HUES6 (cell line): ENCODE data around the gene KY.

Experiments
- H3K27ac ChIP-seq: 2 replicates; pipeline ENCODE4 v1.7.0; 2013; ENCODE audit warnings: low read depth, mild to moderate bottlenecking, low read length, inconsistent platforms
- H3K27me3 ChIP-seq: 2 replicates; pipeline ENCODE4 v1.6.1; 2013; ENCODE audit warnings: low read length; ENCODE audit not compliant: control insufficient read depth, insufficient read depth
- H3K36me3 ChIP-seq: 2 replicates; pipeline ENCODE4 v1.6.1; 2013; ENCODE audit warnings: low read length; ENCODE audit not compliant: control insufficient read depth, insufficient read depth
- H3K4me1 ChIP-seq: 2 replicates; pipeline ENCODE4 v1.6.1; 2013; ENCODE audit warnings: low read length; ENCODE audit not compliant: control insufficient read depth, insufficient read depth
- H3K4me3 ChIP-seq: 2 replicates; pipeline ENCODE4 v1.5.1; 2013; ENCODE audit warnings: low read depth, low read length
- H3K9ac ChIP-seq: one replicate; pipeline ENCODE4 v1.6.1; 2013; ENCODE audit warnings: mild to moderate bottlenecking, low read length
- H3K9me3 ChIP-seq: 2 replicates; pipeline ENCODE4 v1.6.1; 2013; ENCODE audit warnings: low read depth, low read length; ENCODE audit not compliant: control insufficient read depth, insufficient read depth

Gene KY

GRCh38 chr3:134650431-134651346 is at the start of gene KY:
KY (minus strand) TSS chr3:134651022; CDS start chr3:134650960, 62 bp downstream.
- Histone ChIP-seq H3K4me3 (peak within 1 kb of the TSS; percentile 56), H3K36me3 (no peaks in the 10 kb centered on the region), H3K4me1 (peaks cover 8% of the 10 kb centered on the region), H3K27me3 (peaks cover 100% of the 10 kb centered on the region), H3K9ac (no peak within 1 kb of the TSS), H3K27ac (no peak within 1 kb of the TSS), H3K9me3 (no peaks in the 10 kb centered on the region)

- Histone ChIP-seq H3K27ac (no peak overlapping the region), H3K9me3 (no peaks in the 10 kb centered on the region), H3K4me3 (no peak overlapping the region), H3K9ac (no peak overlapping the region), H3K36me3 (no peaks in the 10 kb centered on the region), H3K4me1 (no peaks in the 10 kb centered on the region), H3K27me3 (peaks cover 26% of the 10 kb centered on the region)
These were observed 48.9 kb upstream of the KY start for GRCh38 chr3:134699721-134700120.

- Histone ChIP-seq H3K9ac (no peak overlapping the region), H3K4me3 (no peak overlapping the region), H3K36me3 (no peaks in the 10 kb centered on the region), H3K9me3 (no peaks in the 10 kb centered on the region), H3K4me1 (0 out of 2 replicates have a peak, but pooled peaks cover under 1% of the 10 kb centered on the region), H3K27me3 (peaks cover 24% of the 10 kb centered on the region), H3K27ac (no peak overlapping the region)
These were observed 48.4 kb upstream of the KY start for GRCh38 chr3:134699141-134699711.

GRCh38 chr3:134697830-134698689 is 47.2 kb upstream of the KY start:
- Histone ChIP-seq H3K4me3 (no peak overlapping the region), H3K4me1 (0 out of 2 replicates have a peak, but pooled peaks cover 2% of the 10 kb centered on the region), H3K9ac (no peak overlapping the region), H3K36me3 (no peaks in the 10 kb centered on the region), H3K27ac (no peak overlapping the region), H3K27me3 (peaks cover 24% of the 10 kb centered on the region), H3K9me3 (no peaks in the 10 kb centered on the region)

GRCh38 chr3:134696155-134696554 is 45.3 kb upstream of the KY start:
- H3K9ac ChIP-seq, result no peak overlapping the region
- H3K9me3 ChIP-seq, result no peaks in the 10 kb centered on the region
- H3K4me3 ChIP-seq, result no peak overlapping the region
- H3K27ac ChIP-seq, result no peak overlapping the region
- peaks cover 24% of the 10 kb centered on the region for H3K27me3 ChIP-seq
- no peaks in the 10 kb centered on the region for H3K36me3 ChIP-seq
- H3K4me1 ChIP-seq, result 0 out of 2 replicates have a peak, but pooled peaks cover 2% of the 10 kb centered on the region

- H3K4me3 ChIP-seq, result no peak overlapping the region
These were observed 44.2 kb upstream of the KY start for GRCh38 chr3:134694946-134695543.

GRCh38 chr3:134694466-134694865 is 43.6 kb upstream of the KY start:
- Histone ChIP-seq H3K27me3 (peaks cover 24% of the 10 kb centered on the region), H3K4me3 (no peak overlapping the region), H3K4me1 (0 out of 2 replicates have a peak, but pooled peaks cover 2% of the 10 kb centered on the region), H3K9me3 (no peaks in the 10 kb centered on the region), H3K9ac (no peak overlapping the region), H3K27ac (no peak overlapping the region), H3K36me3 (no peaks in the 10 kb centered on the region)

More at GRCh38 chr3:134694946-134695543, 44.2 kb upstream of the KY start:
- Histone ChIP-seq H3K9ac (no peak overlapping the region), H3K4me1 (0 out of 2 replicates have a peak, but pooled peaks cover 2% of the 10 kb centered on the region), H3K9me3 (no peaks in the 10 kb centered on the region), H3K27me3 (peaks cover 24% of the 10 kb centered on the region), H3K27ac (no peak overlapping the region), H3K36me3 (no peaks in the 10 kb centered on the region)

GRCh38 chr3:134693804-134694203 is 43.0 kb upstream of the KY start:
- Histone ChIP-seq H3K4me3 (no peak overlapping the region), H3K27me3 (peaks cover 24% of the 10 kb centered on the region), H3K4me1 (0 out of 2 replicates have a peak, but pooled peaks cover 2% of the 10 kb centered on the region), H3K9me3 (no peaks in the 10 kb centered on the region), H3K36me3 (no peaks in the 10 kb centered on the region), H3K9ac (no peak overlapping the region), H3K27ac (no peak overlapping the region)

- Histone ChIP-seq H3K4me1 (0 out of 2 replicates have a peak, but pooled peaks cover 2% of the 10 kb centered on the region), H3K4me3 (no peak overlapping the region), H3K9ac (no peak overlapping the region), H3K9me3 (no peaks in the 10 kb centered on the region), H3K36me3 (no peaks in the 10 kb centered on the region), H3K27ac (no peak overlapping the region), H3K27me3 (peaks cover 27% of the 10 kb centered on the region)
These were observed 42.4 kb upstream of the KY start for GRCh38 chr3:134693226-134693625.

- Histone ChIP-seq H3K9me3 (no peaks in the 10 kb centered on the region), H3K27ac (no peak overlapping the region), H3K27me3 (peaks cover 5% of the 10 kb centered on the region), H3K36me3 (no peaks in the 10 kb centered on the region), H3K4me1 (0 out of 2 replicates have a peak, but pooled peaks cover 2% of the 10 kb centered on the region), H3K4me3 (no peak overlapping the region), H3K9ac (no peak overlapping the region)
These were observed 39.4 kb upstream of the KY start for GRCh38 chr3:134690226-134690625.
